Effector CD8-positive, alpha-beta T cell (primary cell): ENCODE results near the gene NOC2L.

ENCODE experiments used
- DNase-seq: peaks from one replicate; lab custom pipeline; 2025; lab: John Stamatoyannopoulos, UW

NOC2L gene

DNA sequence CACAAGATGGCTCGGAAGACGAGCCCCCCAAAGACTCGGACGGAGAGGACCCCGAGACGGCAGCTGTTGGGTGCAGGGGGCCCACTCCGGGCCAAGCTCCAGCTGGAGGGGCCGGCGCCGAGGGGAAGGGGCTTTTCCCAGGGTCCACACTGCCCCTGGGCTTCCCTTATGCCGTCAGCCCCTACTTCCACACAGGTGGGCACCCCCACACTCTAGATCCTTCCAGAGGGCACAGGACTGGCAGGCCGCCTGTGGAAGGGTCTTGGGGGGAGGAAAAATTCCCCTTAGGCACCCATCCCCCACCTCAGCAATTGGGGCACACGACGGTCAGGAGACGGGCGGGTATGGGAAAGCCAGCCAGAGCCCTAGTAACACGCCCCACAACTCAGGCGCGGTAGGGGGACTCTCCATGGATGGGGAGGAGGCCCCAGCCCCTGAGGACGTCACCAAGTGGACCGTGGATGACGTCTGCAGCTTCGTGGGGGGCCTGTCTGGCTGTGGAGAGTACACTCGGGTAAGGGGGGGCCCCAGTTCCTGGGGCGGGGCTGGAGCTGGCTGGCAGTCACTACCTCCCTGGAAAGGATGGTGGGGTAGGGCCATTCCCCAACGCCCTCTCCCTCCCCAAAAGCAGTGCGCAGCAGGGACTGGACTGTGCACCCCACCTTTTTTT, 16.1 kb downstream of the NOC2L start:
- no peak for DNase-seq

DNA sequence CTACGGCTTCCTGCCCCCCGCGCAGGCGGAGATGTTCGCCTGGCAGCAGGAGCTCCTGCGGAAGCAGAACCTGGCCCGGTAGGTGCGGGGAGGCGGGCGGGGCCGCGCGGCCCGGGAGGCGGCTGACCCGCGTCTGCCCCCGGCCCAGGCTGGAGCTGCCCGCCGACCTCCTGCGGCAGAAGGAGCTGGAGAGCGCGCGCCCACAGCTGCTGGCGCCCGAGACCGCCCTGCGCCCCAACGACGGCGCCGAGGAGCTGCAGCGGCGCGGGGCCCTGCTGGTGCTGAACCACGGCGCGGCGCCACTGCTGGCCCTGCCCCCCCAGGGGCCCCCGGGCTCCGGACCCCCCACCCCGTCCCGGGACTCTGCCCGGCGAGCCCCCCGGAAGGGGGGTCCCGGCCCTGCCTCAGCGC, 16.6 kb downstream of the NOC2L start:
- no peak for DNase-seq

DNA sequence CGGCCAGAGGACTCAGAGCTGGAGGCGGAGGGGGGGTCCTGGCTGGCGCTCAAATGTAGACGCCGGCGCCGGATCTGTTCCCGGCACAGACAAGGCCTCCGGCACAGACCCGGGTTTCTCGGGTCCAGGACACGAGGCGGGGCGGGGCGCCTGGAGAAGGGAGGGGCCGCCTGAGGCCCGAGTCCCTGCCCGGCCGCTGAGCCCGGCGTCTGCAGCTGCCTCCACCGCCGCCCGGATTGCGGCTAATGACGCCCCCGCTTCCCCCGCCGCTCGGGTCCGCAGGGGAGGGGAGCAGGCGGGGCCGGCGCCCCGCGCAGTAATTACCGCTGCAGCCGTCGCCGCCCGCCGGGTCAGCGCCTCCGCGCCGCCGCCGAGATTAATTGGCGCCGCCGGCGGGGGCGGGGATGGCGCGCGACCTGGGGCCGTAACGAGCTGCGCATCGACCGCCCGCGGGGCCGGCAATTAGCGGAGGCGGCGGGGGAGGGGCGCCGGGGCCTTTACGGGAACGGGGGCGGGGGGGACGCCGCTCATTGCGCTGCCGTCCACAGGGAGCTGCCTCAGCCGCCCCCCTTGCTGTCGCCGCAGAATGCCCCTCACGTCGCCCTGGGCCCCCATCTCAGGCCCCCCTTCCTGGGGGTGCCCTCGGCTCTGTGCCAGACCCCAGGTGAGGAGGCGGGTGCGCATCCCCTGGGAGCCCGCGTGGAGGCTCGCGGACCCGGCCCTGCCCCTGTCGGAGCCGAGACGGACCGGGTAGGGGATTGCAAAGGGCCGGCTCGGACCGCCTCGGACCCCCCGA, 17.3 kb downstream of the NOC2L start:
- DNase-seq, result no peak

DNA sequence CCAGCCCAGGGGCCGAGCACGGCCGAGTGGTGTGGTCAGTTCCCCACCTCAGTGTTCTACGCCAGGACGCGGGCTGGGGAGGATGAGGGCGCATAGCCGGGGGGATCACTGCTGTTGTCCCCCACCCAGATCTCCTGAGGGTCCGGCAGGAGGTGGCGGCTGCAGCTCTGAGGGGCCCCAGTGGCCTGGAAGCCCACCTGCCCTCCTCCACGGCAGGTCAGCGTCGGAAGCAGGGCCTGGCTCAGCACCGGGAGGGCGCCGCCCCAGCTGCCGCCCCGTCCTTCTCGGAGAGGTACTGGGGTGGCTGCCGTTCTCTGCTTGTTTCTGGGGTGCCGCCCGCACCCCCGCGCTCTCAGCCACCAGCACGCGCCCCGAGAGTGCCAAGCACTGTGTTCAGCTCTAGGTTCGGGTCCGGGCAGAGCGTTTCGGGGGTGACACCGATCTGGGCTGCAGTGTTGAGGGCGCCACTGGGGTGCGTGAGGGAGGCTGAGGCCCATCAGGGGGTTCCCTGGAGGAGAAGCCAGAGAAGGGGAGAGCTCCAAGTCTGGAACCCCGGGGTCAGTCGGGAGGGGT, 18.0 kb downstream of the NOC2L start:
- DNase-seq, result no peak

DNA sequence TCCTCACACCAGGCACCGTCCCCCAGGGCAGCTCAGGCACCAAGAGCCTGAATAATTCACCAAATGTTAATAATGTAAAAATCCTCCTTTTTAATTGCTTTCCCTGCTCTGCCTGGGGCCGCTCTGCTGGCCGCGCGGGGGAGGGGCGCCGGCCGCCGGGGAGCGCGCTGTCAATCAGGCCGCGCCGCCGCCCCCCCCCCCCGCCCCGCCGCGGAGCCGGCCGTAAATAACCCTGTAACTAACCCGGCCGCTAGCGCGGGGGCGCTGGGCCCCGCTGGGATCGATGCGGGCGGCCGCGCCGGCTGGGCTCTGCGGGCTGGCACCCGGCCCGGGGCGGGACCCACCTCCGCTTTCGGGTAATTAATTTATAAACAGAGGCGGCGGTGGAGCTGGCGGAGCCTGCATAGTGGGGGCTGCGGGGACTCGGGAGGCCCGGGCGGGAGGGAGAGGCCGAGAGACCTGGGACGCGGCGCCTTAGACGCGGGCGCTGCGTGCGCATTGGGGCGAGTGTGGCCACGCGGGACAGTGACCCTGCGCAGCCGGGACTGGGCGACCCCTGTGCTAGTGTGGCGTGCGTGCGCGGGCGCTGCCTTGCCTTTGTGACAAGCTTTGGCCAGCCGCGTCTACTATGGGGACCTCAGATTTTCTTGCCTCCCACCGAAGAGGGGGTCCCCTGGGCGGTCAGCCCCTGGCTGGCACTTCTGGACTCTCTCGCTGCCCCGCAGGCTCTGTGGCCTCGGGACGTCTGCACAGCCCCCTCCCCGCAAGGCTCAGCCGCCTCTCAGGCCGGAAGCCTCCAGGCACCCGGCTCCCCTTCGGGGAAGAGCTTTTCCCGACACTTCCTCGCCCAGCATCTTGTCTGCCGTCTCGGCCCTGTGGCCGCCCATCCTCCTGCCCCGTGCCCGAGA, 18.7 kb downstream of the NOC2L start:
- no peak for DNase-seq

- no peak for DNase-seq
Observed at GRCh38 chr1:939511-940106, 19.4 kb downstream of the NOC2L start.

GRCh38 chr1:938711-939489, 20.2 kb downstream of the NOC2L start:
- DNase-seq, result no peak

DNA sequence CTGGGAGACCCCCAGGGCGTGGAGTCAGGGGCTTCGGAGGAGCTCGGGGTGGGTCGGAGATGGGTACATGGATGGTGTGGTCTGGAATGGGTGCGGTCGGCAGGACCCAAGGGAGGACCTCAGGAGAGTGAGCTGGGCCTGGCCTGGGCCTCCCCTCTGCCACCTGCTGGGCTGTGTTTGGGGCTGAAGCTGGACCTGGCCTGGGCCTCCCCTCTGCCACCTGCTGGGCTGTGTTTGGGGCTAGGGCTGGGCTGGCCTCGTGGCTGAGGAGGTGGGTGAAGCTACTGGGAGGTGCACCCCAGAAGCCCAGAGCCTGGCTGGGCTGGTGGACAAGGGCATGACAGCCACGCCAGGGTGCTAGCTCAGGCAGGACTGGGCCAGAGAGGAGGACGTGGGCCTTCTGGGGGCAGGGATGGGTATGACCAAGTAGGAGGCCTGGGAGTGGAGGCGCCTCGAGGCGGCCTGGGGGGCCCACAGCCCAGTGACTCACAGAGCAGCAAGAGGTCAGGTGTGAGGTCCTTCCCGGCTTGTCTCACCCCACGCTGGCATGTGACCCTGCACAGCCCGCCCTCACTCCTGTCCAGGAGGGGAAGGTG, 20.9 kb downstream of the NOC2L start:
- no peak for DNase-seq

GRCh38 chr1:937521-937920, 21.5 kb downstream of the NOC2L start:
- no peak for DNase-seq

- DNase-seq, result no peak
Observed at GRCh38 chr1:936348-937264, 22.4 kb downstream of the NOC2L start.

GRCh38 chr1:935751-936231, 23.3 kb downstream of the NOC2L start:
- DNase-seq, result no peak

DNA sequence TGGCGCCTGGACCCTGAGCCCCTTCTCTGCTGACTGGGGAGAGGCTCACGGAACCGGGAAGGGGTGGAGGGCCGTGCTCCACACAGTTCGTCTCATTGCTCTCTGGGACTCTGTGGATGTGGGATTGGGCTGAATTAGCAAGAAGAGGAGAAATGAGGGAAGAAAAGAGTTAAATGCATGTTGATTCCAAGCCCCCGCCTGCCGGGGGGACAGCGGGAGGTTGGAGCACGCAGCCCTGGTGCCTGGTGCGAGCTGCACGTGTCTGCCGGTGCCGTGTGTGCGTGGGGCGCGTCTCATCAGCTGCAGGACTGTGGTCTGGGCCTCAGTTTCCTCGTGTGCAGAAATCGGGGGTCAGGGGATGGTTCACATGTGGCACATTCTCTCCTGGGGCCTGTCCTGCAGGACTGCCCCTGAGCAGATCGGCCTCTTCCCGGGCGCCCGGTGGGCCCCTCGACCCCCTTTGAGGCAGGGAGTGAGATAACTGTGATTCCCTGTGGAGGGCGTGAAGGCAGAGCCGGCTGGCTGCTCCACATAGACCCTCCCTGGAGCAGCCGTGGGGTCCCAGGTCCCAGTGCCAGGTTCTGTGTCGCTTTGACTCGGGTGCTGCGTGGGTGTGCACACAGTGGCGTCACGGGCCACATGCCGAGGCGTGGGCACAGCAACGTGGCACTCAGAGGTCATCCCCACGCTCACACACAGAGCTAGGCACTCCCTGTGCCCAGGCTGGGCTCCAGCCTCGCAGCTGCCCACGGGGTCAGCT, 23.9 kb downstream of the NOC2L start:
- no peak for DNase-seq

DNA sequence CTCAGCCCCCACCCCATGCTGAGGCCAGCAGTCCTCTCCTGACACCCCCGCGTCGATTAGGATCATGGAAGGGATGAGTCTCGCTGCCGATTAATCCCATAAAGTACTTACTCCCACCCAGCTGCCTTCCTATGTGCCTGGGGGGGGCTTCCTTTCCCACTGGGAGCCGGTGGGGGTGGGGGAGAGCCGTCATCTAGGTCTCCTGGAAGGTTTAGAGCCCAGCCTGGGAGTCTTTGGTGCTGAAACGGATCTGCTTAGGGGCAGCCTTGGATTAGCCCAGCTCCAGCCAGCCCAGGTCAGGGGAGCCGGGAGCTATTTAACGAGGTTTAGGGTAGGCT, 25.5 kb downstream of the NOC2L start:
- DNase-seq, result no peak

GRCh38 chr1:932776-933602, 26.1 kb downstream of the NOC2L start:
- DNase-seq, result no peak

DNA sequence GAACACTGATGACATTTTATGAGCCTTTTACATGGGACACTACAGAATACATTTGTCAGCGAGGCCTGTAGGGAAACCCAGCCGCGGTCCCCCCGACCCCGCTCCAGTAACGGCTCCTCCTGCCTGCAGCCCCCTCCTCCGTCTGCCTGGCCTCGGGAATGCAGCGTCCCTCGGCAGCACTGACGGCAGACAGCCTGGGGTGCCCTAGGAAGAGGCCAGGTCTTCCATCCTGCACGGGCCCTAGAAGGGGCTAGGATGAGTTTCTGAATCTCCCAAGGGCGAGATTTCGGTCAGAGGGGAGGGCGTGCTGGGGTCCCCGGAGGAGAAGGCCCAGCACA, 26.9 kb downstream of the NOC2L start:
- no peak for DNase-seq

- DNase-seq, result no peak
Observed at GRCh38 chr1:931380-932172, 27.5 kb downstream of the NOC2L start.

- no peak for DNase-seq
Observed at GRCh38 chr1:930633-931138, 28.4 kb downstream of the NOC2L start.
